Measurements from ENCODE around the gene TLCD3B. TPM values are rescaled to one million over a fixed set of nuclear protein-coding genes. Genes with fewer than 3 reads are reported as not detected.
A peak's percentile ranks its signal among the peaks of the same experiment; 100 is the strongest.
"Not testable (repeated sequence)": the region's sequence is repeated elsewhere in the genome, so short reads cannot be mapped to it uniquely, and the experiment has no call there.

TLCD3B gene
- total and polyA plus RNA-seq, 4 experiments from 2014 or later, result not detected

DNA sequence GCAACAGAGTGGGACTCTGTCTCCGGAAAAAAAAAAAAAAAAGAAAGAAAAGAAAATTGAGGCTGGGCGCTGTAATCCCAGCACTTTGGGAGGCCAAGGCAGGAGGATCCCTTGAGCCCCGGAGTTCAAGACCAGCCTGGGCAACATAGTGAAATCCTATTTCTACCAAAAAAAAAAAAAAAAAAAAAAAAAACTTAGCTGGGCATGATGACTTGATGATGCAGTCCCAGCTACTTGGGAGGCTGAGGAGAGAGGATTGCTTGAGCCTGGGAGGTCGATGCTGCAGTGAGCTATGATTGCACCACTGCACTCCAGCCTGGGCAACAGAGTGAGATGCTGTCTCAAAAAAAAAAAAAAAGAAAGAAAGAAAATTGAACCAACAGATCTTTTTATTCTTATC lies 13.1 kb downstream of the TLCD3B start:
- H3K9me3 ChIP-seq (ENCODE audit: control insufficient read depth in 1 of 2, low read length in 2 of 2); H3K4me3 ChIP-seq (ENCODE audit: low read length in 2 of 2); intact Hi-C loops (cut with micrococcal nuclease); H3K27ac ChIP-seq (ENCODE audit: low read depth, low read length); H3K27me3 ChIP-seq (ENCODE audit: insufficient read depth, low read length); H3K36me3 ChIP-seq (ENCODE audit: insufficient read depth, low read length); DNase-seq; H3K9me3 Mint-ChIP-seq; H3K36me3 Mint-ChIP-seq; H3K4me3 Mint-ChIP-seq; H3K4me1 ChIP-seq (ENCODE audit: insufficient read depth, low read length); H3K27me3 Mint-ChIP-seq; H3K27ac Mint-ChIP-seq: not testable (repeated sequence)
- CTCF ChIA-PET (ENCODE audit: partially characterized antibody), result interaction anchor here (0.7 to 3.3 kb wide), 7 partner anchors 15 to 327 kb away, joined by 3 to 11 read pairs (median 3); no protein-coding TSS in a partner anchor
- H3K4me1 Mint-ChIP-seq, result peaks cover 4 to 13% (median 7%) of the 10 kb centered on the region in 4 donors
- POLR2A ChIA-PET (ENCODE audit: partially characterized antibody), result interaction anchor here (0.6 kb wide), 1 partner anchor 177 kb away, joined by 3 read pairs; no protein-coding TSS in a partner anchor

DNA sequence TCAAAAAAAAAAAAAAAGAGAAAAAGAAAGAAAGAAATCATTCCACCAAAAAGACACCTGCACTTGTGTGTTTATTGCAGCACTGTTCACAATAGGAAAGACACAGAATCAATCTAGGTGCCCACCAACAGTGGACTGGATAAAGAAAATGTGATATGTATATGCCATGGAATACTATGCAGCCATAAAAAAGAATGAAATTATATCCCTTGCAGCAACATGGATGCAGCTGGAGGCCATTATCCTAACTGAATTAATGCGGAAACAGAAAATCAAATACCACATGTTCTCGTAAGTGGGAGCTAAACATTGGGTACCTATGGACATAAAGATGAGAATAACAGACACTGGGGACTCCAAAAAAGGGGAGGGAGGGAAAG lies 13.8 kb downstream of the TLCD3B start:
- H3K27ac ChIP-seq (ENCODE audit: low read depth, low read length), result no peak overlapping the region
- Mint-ChIP-seq H3K27me3 (peaks cover under 1% of the 10 kb centered on the region in 2 donors), H3K27ac (peak overlapping the region in 1 of 7 donors; percentile 46), H3K36me3 (no peaks in the 10 kb centered on the region), H3K4me3 (no peak overlapping the region), H3K4me1 (peaks cover 4 to 13% (median 7%) of the 10 kb centered on the region in 4 donors), H3K9me3 (no peaks in the 10 kb centered on the region)
- no peak for DNase-seq
- H3K4me1 ChIP-seq (ENCODE audit: insufficient read depth, low read length), result peaks cover 9% of the 10 kb centered on the region
- ChIA-PET CTCF (ENCODE audit: partially characterized antibody) (interaction anchor here (1.9 to 3.3 kb wide), 2 partner anchors 15 to 317 kb away, joined by 6 to 11 read pairs; no protein-coding TSS in a partner anchor), POLR2A (ENCODE audit: partially characterized antibody) (no interaction called here)
- intact Hi-C loops (cut with micrococcal nuclease), result no loop called here
- no peaks in the 10 kb centered on the region for H3K9me3 ChIP-seq (ENCODE audit: control insufficient read depth in 1 of 2, low read length in 2 of 2)
- H3K36me3 ChIP-seq (ENCODE audit: insufficient read depth, low read length), result no peaks in the 10 kb centered on the region
- H3K27me3 ChIP-seq (ENCODE audit: insufficient read depth, low read length), result no peaks in the 10 kb centered on the region
- H3K4me3 ChIP-seq (ENCODE audit: low read length in 2 of 2), result no peak overlapping the region

DNA sequence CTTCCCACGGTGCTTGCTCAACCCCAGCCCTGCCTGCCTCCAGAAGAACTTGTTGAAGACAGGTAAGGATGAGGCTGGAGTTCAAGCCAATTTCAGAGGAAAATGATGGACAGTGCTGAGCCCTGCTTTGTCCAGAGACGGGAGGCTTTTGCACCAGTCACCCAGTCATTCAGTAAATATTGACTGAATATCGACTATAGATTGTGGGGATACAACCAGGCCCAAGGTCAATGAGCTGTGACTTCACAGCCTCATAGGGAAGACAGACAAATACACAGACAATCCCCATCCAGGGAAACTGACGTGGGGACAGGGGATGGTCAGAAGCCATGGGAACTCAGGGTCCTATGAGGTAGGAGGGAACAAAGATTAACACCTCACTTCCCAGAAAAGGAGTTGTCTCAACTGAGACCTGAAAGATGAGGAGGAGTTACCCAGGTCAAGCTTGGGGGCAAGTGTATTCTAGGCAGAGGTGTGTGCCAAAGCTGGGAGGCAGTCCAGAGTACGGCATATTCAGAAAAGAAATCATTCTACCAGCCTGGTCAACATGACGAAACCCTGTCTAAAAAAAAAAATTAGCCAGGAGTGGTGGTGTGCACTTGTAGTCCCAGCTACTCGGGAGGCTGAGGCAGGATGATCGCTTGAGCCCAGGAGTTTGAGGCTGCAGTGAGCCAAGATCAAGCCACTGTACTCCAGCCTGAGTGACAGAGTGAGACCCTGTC lies 14.4 kb downstream of the TLCD3B start:
- no peaks in the 10 kb centered on the region for H3K36me3 Mint-ChIP-seq
- no peak for DNase-seq
- H3K4me3 ChIP-seq (ENCODE audit: low read length in 2 of 2), result no peak overlapping the region
- peaks cover 6 to 14% (median 10%) of the 10 kb centered on the region in 4 donors for H3K4me1 Mint-ChIP-seq
- ChIA-PET CTCF (ENCODE audit: partially characterized antibody) (interaction anchor here (1.9 to 3.3 kb wide), 2 partner anchors 16 to 317 kb away, joined by 6 to 11 read pairs; no protein-coding TSS in a partner anchor), POLR2A (ENCODE audit: partially characterized antibody) (no interaction called here)
- peak overlapping the region in 1 of 7 donors; percentile 14 for H3K27ac Mint-ChIP-seq
- no peak overlapping the region for H3K27ac ChIP-seq (ENCODE audit: low read depth, low read length)
- no peaks in the 10 kb centered on the region for H3K9me3 Mint-ChIP-seq
- H3K27me3 ChIP-seq (ENCODE audit: insufficient read depth, low read length), result no peaks in the 10 kb centered on the region
- peaks cover 4 to 6% of the 10 kb centered on the region in 2 donors for H3K27me3 Mint-ChIP-seq
- H3K36me3 ChIP-seq (ENCODE audit: insufficient read depth, low read length), result no peaks in the 10 kb centered on the region
- H3K4me1 ChIP-seq (ENCODE audit: insufficient read depth, low read length), result peaks cover 7% of the 10 kb centered on the region
- intact Hi-C loops (cut with micrococcal nuclease), result no loop called here
- no peak overlapping the region for H3K4me3 Mint-ChIP-seq
- H3K9me3 ChIP-seq (ENCODE audit: control insufficient read depth in 1 of 2, low read length in 2 of 2), result no peaks in the 10 kb centered on the region

DNA sequence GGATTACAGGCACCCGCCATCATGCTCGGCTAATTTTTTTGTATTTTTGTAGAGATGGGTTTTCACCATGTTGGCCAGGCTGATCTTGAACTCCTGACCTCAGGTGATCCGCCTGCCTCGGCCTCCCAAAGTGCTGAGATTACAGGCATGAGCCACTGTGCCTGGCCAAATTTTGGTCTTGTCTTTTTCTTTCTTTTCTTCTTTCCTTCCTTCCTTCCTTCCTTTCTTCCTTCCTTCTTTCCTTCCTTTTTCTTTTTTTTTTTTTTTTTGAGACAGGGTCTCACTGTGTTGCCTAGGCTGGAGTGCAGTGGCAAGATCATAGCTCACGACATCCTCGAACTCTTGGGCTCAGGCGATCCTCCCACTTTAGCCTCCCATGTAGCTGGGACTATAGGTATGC lies 15.6 kb downstream of the TLCD3B start:
- CTCF ChIA-PET (ENCODE audit: partially characterized antibody); H3K9me3 Mint-ChIP-seq; H3K27me3 Mint-ChIP-seq; H3K27ac Mint-ChIP-seq; DNase-seq; H3K27me3 ChIP-seq (ENCODE audit: insufficient read depth, low read length); H3K4me1 Mint-ChIP-seq; H3K27ac ChIP-seq (ENCODE audit: low read depth, low read length); H3K4me3 ChIP-seq (ENCODE audit: low read length in 2 of 2); POLR2A ChIA-PET (ENCODE audit: partially characterized antibody); H3K36me3 Mint-ChIP-seq; H3K36me3 ChIP-seq (ENCODE audit: insufficient read depth, low read length); H3K4me1 ChIP-seq (ENCODE audit: insufficient read depth, low read length); H3K9me3 ChIP-seq (ENCODE audit: control insufficient read depth in 1 of 2, low read length in 2 of 2); intact Hi-C loops (cut with micrococcal nuclease): not testable (repeated sequence)
- H3K4me3 Mint-ChIP-seq, result peak overlapping the region in 1 of 8 donors; percentile 12

DNA sequence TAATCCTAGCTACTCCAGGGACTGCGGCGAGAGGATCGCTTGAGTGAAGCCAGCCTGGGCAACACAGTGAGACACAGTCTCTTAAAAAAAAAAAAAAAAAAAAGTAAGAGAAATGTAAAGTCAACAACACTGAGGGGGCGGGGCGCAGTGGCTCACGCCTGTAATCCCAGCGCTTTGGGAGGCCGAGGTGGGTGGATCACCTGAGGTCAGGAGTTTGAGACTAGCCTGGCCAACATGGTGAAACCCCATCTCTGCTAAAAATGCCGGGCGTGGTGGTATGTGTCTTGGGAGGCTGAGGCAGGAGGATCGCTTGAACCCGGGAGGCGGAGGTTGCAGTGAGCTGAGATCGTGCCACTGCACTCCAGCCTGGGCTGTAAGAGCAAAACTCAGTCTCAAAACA lies 18.5 kb downstream of the TLCD3B start:
- intact Hi-C loops (cut with micrococcal nuclease), result not testable (repeated sequence)
- peaks cover 7 to 17% of the 10 kb centered on the region in 2 donors for H3K27me3 Mint-ChIP-seq
- H3K4me3 Mint-ChIP-seq, result peak overlapping the region in 5 of 8 donors; percentile 17 to 87 (median 72)

DNA sequence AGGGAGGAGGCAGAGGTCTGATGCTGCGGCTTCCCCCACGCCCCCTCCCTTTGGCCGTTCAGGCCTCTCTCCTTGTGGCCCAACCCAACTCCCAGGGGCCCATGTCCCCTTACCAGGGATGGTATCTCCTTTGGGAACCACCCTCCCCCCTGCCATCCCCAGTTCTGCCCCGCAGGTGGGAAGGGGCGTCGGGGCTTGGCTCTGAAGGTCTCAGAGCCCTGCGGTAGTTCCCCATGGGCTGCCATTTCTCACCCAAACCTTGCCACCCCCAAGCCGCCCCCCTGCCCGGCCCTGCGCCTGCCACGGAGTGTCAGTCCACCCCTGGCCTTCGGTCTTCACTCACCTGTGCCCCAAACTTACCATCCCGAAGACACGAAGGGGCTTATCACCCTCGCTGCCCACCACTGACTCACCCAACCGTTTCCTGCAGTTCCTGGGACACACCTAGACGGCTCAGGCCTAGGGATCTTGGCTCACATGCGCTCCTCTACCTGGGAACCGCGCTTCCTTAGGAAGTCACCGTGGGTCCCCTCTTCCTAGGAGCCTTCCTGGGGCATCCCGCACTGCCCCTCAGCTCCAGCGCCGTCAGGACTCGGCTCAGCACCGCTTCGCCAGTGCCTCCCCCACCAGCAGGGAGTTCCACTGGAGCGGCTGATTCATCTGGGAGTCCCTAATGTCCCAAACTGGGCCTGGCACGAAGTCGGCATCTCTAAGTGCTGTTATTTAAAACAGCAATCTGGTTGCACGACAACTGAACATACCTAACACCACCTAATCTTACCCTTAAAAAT lies 19.2 kb downstream of the TLCD3B start:
- intact Hi-C loops (cut with micrococcal nuclease), result no loop called here
- peak overlapping the region in 1 of 2 donors; percentile 34 for H3K4me3 ChIP-seq (ENCODE audit: low read length in 2 of 2)
- CTCF ChIA-PET (ENCODE audit: partially characterized antibody), result interaction anchor here (1.0 kb wide), 1 partner anchor 21 kb away, joined by 3 read pairs; no protein-coding TSS in a partner anchor

More for the DNA sequence above, 18.5 kb downstream of the TLCD3B start:
- POLR2A ChIA-PET (ENCODE audit: partially characterized antibody); H3K4me1 Mint-ChIP-seq; H3K9me3 Mint-ChIP-seq; DNase-seq; H3K27me3 ChIP-seq (ENCODE audit: insufficient read depth, low read length); H3K36me3 Mint-ChIP-seq; H3K9me3 ChIP-seq (ENCODE audit: control insufficient read depth in 1 of 2, low read length in 2 of 2); H3K4me1 ChIP-seq (ENCODE audit: insufficient read depth, low read length); H3K27ac ChIP-seq (ENCODE audit: low read depth, low read length); H3K4me3 ChIP-seq (ENCODE audit: low read length in 2 of 2); H3K36me3 ChIP-seq (ENCODE audit: insufficient read depth, low read length): not testable (repeated sequence)
- peak overlapping the region in 1 of 7 donors; percentile 31 for H3K27ac Mint-ChIP-seq
- CTCF ChIA-PET (ENCODE audit: partially characterized antibody), result interaction anchor here (0.6 to 1.2 kb wide), 4 partner anchors 11 to 312 kb away, joined by 3 to 5 read pairs (median 3); partner anchors contain the start of gene C16orf92

More for the DNA sequence above, 19.2 kb downstream of the TLCD3B start:
- peaks cover 7% of the 10 kb centered on the region for H3K27me3 ChIP-seq (ENCODE audit: insufficient read depth, low read length)
- peaks cover 7% of the 10 kb centered on the region for H3K4me1 ChIP-seq (ENCODE audit: insufficient read depth, low read length)
- H3K27ac Mint-ChIP-seq, result peak overlapping the region in 6 of 7 donors; percentile 29 to 82 (median 64)
- no peak for DNase-seq
- H3K36me3 ChIP-seq (ENCODE audit: insufficient read depth, low read length), result no peaks in the 10 kb centered on the region
- H3K9me3 ChIP-seq (ENCODE audit: control insufficient read depth in 1 of 2, low read length in 2 of 2), result no peaks in the 10 kb centered on the region
- H3K4me1 Mint-ChIP-seq, result peaks cover 2 to 6% (median 4%) of the 10 kb centered on the region in 4 donors
- H3K27ac ChIP-seq (ENCODE audit: low read depth, low read length), result no peak overlapping the region
- peak overlapping the region; percentile 81 to 90 (median 86) for H3K4me3 Mint-ChIP-seq
- H3K36me3 Mint-ChIP-seq, result no peaks in the 10 kb centered on the region
- POLR2A ChIA-PET (ENCODE audit: partially characterized antibody), result no interaction called here
- H3K9me3 Mint-ChIP-seq, result no peaks in the 10 kb centered on the region
- H3K27me3 Mint-ChIP-seq, result peaks cover 7 to 17% of the 10 kb centered on the region in 2 donors
